NK-92 (cell line): ENCODE measurements around the gene UTP25.
"Not testable (repeated sequence)": the region's sequence is repeated elsewhere in the genome, so short reads cannot be mapped to it uniquely, and the experiment has no call there.

Source experiments
- DNase-seq: peaks from one replicate; lab custom pipeline; 2025; ENCODE audit not compliant: unreplicated experiment; lab: John Stamatoyannopoulos, UW

UTP25 gene

DNA sequence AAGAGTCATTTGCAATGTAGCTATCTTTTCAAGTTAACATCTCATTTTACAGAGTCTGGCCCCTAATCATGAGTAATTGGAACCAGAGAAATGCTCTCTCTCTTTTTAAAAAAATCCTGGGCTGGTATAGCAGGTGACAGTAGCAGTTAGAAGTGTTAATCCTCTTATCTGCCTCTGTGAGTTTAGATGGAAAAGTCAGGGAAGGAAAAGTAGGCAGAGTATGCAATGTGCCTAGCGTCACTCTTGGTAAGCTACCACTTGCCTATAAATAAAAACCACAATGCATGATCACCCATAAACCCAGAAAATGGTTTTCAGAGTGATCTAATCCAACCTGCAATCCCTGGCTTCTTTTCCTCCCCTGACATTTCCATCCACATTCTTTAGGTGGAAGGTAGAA lies 43.2 kb downstream of the UTP25 start:
- DNase-seq: no peak

DNA sequence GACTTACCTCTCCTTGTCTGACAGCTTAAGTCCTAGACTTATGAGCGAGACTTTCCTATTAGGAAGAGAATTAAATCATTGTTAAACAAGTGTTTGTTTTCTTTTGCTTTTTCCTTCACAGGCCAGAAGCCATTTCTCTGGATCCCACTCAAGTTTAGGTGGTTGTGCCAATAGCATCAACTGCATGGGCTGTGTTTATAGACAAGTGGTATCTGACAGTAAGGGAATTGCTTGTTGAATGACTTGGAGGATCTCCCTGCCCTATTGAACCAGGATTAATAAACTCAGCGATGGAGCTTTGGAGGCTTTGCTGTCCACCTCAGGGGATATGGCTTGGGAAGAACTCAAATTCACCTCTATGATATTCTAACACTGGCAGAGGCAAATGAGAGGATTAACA lies 43.7 kb downstream of the UTP25 start:
- DNase-seq: no peak

DNA sequence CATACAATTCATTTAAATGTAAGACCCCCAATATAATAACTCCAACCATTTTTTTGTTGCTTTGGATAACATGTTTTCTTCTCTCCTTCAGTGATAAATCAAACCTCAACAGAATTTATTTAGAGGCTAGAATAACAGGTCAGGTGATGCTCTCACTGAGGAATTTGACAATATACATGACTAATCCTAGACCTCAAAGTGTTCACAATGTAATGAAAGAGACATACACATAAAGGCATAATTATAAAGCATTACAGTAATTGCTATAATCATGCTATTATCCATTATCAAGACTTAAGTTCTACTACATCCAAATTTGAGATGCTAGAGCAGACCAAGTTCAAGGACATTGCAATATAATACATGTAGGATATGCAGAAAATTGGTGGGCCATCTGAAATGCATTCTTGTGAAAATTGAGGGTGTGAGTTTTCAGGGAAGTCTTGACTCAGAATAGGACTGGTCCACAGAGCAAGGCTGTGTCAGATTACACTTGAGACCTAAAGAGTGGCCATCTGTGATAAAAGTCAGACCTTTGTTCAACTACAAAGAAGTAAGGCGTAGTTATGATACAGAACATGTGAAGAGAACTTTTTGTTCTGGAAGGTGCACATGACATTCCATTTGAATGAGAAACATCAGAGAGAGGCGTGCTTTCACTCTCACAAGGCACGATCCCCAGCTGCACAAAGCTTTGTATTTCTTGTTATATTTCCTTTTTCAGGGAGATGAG lies 45.5 kb downstream of the UTP25 start:
- no peak for DNase-seq

DNA sequence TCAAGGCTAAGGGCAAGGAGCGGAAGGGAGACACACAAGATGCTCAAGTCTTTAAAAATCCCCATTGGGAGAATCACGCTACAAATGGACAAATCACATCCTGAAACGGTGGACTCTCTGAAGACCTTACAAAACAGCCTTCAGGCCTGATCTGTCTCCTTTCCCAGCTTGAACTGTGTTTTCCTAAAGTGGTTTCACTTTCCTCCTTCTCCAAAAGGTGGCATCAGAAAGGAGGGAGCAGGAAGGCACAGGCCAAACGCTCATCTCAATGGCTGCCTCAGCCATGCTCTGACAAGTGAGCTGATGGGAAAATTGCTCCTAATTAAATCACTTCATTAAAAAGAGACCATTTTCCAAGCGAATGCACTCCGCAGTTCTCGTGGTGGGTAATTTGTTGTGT lies 47.7 kb downstream of the UTP25 start:
- DNase-seq: no peak

DNA sequence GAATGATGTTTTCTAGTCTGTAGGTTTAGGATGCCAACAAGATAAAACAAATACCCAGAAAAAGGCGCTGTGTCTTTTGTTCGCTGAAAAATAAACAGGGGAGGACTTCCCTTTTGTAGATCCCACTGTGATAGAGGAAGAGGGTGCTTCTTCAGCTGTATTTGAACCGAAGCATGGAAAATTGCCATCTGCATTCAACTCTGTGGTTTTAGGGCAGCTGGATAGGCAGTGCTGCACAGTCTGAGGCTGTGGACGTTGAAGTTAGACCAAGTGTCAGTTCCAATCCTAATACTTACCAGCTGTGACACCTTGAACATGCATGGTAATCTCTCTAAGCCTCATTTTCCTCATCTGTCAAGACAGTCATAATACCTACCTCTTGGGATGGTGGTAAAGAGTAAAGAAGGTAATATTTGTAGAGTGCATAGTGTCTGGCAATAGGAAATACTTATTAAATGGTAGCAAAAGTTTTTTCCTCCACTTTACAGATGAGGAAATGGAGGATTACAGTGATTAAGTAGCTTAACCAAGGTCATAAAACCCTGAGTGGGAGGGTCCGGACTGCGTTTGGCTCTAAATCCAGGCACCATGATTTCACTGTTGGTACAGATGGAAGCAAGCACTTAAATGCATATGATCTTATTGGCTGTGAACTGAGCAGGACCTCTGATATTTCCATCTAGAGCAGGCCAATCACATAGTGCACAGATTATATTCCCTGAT lies 48.5 kb downstream of the UTP25 start:
- no peak for DNase-seq

DNA sequence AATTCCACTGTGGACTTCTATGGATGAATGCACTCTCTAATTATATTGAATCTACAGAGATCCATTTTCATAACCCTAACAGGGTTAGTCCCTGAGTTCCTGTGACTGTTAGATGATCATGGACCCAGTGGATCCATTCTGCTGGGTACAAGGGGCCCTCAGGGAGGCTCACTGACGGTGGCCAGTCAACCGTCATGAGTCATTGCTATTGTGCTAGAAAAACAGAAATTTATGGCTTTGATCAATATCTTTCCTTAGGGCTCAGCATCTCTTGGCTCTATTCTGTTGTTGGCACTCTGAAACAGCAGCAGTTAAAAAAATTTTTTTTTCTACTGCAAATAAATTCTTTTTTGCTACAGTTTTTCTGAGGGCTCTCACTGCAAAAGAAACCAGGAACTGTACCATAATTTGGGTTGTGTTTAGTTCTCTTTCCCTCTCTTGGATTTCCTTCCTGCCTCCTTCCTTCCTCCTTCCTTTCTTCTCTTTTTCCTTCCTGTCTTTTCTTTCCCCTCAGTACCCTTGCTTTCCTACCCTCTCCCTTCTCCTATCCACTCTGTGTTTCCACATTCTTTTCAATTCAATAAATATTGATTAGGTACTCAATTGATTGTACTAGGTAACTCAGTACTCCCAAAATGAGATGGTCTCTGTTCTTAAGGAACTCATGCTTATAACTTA lies 49.5 kb downstream of the UTP25 start:
- no peak for DNase-seq

DNA sequence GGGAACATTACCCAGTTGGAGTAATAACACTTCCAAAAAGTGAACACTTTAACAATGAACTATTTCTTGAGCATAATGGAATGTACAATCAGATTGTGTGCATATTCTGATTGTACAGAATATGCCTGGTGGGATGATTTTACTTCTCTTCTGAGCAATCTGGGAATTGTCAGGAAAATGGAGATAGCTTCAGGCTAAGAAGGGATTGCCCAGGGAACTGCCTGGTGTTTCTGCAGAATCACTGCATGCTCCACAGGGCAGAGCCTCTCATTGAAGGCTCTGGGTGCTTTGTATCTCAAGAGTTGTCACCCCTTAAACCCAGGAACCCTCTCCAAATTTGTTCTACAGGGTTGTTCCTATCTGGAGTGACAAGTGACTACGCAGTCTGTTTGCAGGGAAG lies 51.2 kb downstream of the UTP25 start:
- no peak for DNase-seq

DNA sequence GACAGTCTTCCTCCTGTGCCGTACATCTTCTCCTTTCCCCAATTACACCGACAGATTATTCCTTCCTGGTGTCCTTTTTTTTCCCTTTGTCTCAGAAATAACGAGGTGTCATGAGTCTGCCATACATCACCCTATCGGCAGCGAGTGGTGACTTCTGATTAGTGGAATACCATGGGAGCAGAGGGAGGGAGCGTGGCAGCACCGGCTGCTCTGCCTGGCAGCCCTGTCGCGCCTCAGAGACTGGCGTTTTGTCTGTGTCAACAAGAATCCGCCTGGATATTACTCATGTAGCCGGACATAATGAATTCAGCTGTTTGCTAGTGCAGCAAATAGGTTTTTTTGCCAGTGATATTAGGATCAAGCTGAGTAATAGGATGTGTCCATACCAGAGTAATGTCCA lies 51.8 kb downstream of the UTP25 start:
- no peak for DNase-seq

DNA sequence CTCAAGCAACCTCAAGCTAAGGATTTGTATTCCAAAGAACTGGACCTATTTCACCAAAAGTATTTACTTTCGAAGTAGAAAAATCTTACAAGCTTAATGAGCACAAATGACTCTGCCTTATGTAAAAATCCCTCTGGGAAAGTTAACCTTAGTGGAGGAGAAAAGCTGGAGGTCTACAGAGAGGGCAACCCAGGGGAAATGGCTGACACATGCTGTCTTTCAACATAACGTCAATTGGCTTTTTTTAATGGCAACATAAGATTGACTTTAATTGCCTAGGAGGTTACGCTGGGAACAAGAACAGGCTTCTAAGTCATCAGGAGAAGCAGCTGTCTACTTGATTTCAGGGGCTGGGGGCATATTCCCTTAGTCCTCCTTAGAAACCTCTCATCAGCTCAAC lies 52.3 kb downstream of the UTP25 start:
- no peak for DNase-seq

DNA sequence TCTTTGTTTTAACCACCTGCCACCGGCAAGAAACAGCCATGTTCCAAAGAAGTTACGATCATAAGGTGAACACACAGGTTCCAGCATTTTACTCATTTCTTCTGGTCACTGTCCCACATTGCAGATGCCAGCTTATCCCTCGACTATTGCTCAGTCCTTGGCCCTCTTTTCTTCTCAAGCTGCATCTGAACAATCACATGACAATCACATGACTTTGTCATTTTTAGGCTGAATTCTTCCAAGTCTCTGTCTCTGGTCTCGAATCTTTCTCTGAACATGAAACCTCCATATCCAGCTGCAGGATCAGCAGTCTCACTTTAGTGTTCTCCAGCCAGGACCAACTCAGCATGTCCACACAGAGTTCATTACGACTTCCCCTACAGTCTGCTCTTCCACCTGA lies 53.8 kb downstream of the UTP25 start:
- DNase-seq: no peak

DNA sequence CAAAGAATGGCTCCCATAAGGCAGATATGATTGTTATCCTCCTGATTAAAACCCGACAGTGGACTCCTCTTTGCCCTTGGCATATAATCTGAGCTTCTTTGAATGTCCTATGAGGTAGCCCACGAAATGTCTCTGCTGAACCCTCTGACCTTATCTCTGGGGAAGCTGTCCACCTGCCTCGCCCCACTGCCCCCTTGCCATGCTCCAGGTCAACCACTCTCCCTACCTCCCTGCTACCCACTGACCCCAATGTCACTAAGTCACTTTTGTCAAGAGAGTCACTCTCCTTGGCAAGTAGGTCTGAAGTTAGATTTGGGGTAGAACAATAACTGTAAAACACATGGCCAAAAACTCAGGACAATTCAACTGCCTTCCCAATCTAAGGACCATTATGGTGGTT lies 54.5 kb downstream of the UTP25 start:
- DNase-seq: no peak

DNA sequence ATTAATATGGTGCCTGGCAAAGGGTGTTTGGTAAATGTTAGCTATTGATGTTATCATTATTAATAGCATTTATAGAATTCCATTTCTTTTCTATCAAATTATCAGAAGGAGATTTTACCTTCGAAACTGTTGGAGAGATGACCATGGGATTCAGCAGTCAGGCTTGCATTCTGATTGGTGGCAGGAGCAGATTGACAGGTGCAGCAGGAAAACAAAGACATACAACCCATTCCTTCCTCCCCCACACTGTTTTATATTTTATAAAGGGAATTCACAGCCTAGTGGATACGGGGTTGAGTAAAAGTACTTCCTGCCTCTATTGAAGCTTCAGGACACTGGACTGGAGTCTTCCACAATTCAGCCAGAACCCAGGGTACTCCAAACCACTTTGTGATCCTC lies 55.2 kb downstream of the UTP25 start:
- no peak for DNase-seq

DNA sequence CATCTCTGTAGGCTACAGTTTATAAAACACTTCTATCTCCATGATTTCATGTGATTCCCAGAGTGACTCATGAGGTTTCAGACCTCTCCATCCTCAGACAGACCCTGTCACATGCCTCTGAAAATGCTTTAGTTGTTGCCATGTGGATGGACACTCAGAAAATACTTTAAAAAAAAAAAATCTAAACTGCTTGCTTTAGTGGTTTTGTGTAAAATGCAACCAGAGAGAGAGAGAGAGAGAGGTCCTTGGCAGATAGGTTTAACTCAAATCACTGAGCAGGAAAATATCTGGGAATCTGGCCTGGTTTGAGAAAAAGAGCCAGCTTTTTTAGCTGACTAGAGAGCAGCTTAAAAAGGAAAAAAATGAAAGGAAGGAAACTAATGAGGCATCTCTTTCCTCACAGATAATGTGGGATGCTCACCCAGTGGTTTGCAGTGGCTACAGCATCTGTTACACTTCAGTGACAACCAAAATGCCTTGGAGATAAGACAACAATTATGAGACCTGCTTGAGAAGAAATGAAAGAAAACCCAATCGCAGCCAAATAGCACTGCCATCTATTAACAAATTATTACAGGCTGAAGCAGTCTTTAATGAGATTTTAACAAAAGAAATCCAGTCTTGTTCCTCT lies 55.7 kb downstream of the UTP25 start:
- no peak for DNase-seq

DNA sequence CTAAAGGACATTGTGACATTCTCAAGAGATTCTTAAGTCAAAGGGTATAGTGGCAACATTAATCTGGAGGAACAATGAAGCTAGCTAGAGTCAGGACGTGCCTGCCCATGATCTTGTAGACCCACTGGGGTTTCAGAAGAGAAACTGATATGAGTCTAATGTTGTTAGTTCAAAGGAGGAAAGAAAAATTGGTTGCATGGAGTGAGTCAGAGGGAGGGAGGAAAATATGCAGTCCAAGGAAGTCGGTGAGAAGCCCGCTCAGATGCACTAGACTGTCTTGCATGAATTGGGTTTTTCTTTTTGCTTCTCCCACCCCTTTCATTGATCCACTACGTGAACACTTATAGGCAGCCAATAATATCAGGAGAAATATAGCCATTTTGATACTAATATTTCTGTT lies 56.5 kb downstream of the UTP25 start:
- DNase-seq: no peak

DNA sequence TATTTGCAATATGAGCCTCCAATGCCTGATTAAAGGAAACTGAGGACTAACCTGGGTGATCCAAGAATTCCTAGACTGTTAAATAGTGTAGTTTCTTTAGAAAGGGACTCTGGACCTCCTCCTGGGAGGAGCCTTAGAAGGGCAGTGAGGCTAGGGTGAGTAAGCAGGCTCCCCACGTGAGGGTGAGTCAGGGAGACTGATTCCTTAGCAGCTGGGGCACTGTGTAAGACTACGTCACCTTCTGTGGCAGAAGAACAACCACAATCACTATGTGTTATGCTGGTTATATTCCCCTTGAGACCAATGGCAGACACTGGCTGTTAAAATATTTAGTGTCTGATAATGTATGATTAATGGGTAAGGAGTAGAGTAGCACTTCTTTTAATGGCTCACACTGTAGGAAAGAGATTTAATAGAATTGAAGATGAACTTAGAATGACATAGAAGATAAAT lies 56.9 kb downstream of the UTP25 start:
- no peak for DNase-seq

DNA sequence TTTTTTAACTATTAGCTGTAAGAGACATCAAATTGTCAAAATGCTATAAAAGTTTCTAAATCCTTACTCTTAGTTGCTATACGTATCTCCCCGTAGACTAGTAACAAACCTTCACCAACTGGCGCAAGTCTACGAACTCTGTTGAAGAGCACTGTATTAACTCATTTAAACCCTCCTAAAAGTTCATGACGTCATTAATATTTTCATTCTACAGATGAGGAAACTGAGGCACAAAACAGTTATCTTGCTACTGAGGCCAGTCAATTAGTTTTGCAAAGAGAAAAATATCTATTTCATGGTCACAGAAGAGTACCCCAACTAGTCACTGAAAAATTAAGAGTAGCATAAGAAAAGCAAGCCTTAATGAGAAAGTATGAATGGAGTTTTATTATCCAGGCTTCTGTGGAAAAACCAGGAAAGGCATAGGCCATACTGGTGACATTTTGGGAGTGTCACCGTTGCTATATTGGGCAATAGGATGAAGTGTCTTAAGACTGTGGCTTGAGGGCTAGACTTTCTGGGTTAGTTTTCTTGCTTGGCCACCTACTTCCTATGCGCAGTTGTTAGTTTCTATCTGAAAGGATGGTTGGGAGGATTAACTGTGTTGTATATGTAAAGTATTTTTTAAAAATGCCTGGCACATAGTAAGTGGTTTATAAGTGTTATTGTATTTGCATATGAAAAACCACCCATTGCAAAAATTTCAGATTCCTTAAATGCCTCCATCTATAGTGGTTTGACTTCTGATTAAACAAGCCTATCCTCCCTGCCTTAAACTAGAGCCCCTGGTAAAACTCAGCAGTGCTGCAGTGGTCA lies 57.8 kb downstream of the UTP25 start:
- DNase-seq: no peak

DNA sequence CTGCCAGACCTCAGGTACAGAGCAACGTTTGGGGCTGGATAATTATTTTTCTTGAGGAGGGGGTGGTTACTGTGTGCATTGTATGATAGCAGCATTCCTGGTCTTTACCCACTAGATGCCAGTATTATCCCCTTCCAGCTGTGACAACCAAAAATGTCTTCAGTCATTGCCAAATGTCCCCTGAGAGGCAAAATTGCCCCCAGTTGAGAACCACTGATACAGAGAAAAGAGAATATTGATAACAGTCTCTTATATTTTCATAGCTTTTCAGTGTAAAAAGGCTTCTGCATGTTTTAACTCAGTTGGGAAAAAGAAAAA lies 58.4 kb downstream of the UTP25 start:
- DNase-seq: no peak

DNA sequence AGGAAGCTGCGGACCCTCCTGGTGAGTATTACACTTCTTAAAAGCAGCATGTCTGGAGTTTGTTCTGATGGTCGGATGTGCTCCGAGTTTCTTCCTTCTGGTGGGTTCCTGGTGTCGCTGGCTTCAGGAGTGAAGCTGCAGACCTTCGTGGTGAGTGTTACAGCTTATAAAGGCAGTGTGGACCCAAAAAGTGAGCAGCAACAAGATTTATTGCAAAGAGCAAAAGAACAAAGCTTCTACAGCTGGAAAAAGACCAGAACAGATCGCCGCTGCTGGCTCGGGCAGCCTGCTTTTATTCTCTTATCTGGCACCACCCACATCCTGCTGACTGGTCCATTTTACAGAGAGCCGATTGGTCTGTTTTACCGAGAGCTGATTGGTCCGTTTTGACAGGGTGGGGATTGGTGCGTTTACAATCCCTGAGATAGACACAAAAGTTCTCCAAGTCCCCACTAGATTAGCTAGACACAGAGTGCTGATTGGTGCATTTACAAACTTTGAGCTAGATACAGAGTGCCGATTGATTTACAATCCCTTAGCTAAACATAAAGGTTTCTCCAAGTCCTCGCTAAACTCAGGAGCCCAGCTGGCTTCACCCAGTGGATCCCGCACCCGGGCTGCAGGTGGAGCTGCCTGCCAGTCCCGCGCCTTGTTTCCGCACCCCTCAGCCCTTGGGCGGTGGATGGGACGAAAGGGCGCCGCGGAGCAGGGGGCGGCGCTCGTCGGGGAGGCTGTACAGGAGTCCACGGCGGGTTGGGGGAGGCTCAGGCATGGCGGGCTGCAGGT lies 60.7 kb downstream of the UTP25 start:
- DNase-seq: not testable (repeated sequence)

DNA sequence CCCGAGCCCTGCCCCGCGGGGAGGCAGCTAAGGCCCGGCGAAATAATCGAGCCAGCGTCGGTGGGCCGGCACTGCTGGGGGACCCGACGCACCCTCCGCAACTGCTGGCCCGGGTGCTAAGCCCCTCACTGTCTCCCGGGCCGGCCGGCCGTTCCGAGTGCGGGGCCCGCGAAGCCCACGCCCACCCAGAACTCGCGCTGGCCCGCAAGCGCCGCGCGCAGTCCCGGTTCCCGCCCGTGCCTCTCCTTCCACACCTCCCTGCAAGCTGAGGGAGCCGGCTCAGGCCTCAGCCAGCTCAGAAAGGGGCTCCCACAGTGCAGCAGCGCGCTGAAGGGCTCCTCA lies 61.3 kb downstream of the UTP25 start:
- no peak for DNase-seq

DNA sequence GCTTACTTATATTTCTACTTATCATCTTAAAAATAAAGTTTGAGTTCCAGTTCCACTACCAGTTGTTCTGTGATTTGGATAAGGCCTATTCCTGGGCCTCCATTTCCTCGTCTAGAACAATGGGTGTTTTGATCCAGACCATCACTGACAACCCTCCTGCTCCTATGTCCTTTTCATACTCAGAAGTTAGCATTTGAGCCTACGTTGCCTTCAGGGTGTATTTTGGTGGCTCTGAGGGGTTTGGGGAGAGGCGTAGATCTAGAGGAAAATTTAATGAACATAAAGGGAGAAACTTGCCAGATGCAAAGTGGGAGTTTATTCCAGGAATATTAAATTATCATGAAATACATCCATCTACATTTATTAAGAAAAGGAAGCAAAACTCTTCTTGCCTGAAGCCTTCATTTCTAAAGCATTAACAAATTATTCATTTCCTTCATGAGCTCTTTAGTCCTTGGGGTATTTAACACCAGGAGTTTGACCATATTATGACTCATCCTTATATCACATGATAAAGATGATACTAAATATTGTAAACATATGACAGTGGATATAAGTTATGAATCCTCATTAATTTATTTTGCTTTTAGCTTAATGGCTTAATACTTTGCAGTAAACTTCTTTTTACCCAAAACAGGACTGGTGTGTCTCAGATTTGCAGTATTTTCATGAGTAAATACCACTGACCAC lies 63.0 kb downstream of the UTP25 start:
- DNase-seq: no peak
